Ecto neural progenitor cell (in vitro differentiated cells): Measurements from ENCODE around the gene TMEM229A.
"Not testable (repeated sequence)": the region's sequence is repeated elsewhere in the genome, so short reads cannot be mapped to it uniquely, and the experiment has no call there.

ENCODE experiments used
- DNase-seq: peaks from one replicate; pipeline ENCODE4 v3.0.0-alpha.2; 2018; ENCODE audit warnings: low spot score

Gene TMEM229A

DNA sequence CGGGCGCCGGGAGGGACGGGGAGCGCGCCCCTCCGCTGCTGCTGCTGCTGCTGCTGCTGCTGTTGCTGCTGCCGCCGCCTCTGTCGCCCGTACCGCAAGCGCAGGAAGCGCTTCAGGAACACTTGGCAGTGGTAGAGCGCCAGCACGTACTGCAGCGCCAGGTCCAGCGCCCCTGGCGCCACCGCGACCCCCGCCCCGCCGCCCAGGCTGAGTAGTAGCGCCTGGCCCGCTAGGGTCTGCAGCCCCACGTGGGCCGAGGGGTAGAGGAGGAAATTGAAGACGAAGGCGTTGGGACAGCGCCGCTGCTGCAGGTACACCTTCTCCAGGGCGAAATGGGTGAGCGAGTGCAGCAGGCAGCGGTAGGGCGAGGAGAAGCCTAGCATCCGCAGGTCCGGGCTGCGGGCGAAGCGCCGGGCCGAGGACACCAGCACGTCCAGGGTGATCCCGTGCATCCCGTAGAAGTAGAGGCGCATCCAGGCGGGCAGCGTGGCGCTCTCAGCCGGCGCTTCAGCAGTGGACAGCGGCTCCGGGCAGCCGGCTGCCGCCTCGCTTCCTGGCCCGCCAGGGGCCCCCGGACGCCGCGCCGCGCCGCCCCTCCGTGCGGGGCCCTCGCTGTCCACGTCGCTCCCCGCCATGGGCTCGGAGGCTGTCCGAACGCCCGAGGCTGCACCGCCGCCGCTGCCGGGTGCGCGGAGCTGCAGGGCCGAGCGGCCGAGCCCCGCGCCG lies at the start of gene TMEM229A:
TSS of gene TMEM229A (minus strand) at position 699 of the 726 bp plus-strand sequence. CDS start at position 635, 64 bp downstream.
- peak; percentile 81 for DNase-seq

- DNase-seq, result not testable (repeated sequence)
Measured at GRCh38 chr7:124082234-124082633, 49.4 kb upstream of the TMEM229A start.

DNA sequence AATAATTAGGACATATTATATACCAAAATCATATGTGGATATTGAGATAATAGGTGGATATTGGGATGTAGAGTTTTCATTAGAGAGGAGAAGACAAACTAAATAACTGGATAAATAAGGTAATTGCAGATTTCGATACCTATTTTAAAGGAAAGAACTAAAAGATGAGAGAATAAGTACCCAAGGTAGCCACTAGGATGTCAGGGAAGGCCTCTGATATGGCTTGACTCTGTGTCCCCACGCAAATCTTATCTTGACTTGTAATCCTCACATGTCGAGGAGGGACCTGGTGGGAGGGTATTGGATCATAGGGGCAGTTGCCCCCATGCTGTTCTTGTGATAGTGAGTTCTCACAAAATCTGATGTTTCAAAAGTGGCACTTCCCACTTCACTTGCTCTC lies 44.7 kb upstream of the TMEM229A start:
- DNase-seq, result no peak

- DNase-seq, result no peak
Measured at GRCh38 chr7:124076841-124077240, 44.0 kb upstream of the TMEM229A start.

DNA sequence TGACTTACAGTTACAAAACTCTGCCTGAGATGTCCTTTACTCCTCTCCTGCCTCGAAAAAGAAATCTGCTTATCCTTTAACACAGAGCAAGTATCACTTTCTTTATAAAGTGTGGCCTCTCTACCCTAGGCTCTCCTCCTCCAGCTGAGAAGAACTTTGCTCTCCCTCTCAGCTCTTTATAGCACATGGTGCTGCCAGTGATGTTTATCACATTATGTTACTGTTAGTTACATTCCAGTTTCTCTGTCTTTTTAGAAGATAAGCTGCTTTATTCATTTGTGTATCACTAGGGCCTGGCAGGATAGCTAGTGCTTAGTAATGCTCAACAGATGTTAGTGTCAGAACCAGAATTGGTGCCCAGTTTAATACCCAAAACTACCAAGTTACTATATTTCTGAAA lies 41.1 kb upstream of the TMEM229A start:
- no peak for DNase-seq

- no peak for DNase-seq
Measured at GRCh38 chr7:124073310-124073645, 40.4 kb upstream of the TMEM229A start.

- no peak for DNase-seq
Measured at GRCh38 chr7:124072603-124073309, 39.9 kb upstream of the TMEM229A start.

- DNase-seq, result no peak
Measured at GRCh38 chr7:124071843-124072242, 39.0 kb upstream of the TMEM229A start.

DNA sequence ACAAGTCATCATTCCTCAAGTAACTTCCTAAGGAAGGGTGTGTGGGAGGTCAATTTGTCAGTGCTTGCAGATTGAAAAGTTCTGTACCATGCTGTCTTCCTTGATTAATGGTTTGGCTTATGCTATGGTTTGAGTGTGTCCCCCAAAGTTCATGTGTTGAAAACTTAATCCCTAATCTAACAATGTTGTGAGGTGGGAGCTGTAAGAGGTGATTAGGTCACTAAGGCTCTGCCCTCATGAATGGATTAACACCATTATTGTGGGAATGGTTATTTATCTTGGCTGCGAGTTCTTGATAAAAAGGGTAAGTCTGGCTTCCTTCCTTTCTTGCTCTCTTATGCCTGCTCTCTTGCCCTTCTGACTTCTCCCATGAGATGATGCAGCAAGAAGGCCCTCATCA lies 29.3 kb upstream of the TMEM229A start:
- DNase-seq, result no peak

DNA sequence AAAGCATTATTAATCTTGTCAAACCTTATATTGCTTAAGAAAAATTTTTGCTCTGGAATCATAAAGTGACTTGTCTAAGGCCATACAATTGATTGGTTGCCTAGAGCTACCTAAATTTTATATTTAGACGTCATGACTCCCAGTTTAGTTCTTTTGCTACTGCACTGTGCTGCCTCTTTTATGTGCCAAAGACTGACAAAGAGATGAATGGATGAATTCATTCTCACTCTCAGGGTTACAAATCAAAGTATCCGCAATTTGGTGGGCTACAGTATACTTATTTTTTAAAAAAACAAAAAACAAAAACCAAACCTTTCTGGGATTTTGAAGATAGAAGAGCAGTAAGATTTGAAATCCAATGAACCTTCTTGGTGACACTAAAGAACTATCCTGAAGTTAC lies 27.7 kb upstream of the TMEM229A start:
- no peak for DNase-seq

DNA sequence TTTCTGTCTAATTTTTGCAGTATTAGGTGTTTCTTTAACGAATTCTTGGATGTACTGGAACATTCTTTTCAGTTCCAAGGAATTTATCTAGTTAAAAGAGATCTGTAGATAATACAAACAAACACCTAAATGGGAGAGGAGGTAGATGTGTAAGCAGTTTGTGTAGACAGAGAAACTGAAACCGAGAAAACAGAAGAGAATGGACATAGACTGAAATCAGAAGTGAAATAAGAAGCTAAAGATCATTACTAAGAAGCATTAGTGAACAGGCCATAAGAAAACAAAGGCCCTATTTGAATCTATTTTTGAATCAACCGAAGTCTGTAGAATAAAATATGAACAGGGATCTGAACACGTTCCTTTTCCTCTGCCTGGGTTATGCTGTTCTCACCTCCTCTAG lies 26.5 kb upstream of the TMEM229A start:
- no peak for DNase-seq

DNA sequence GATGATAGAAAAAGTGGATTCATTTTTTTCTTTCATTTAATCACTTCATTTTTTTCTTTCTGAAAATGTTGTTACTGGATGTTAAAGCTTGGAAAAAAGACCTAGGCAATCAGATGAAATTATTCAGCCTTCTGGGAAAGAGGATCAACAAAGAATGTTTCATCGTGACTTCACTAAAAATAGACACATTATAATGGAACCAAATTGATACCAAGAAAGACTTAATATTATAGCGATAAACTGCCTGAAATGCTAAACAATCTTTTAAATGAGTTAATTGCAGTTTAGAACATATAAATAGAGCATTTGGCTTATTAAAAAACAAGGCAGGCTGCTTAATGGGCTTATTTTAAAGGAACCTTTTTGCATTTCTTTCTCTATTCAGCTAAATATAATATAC lies 25.6 kb upstream of the TMEM229A start:
- DNase-seq, result no peak

DNA sequence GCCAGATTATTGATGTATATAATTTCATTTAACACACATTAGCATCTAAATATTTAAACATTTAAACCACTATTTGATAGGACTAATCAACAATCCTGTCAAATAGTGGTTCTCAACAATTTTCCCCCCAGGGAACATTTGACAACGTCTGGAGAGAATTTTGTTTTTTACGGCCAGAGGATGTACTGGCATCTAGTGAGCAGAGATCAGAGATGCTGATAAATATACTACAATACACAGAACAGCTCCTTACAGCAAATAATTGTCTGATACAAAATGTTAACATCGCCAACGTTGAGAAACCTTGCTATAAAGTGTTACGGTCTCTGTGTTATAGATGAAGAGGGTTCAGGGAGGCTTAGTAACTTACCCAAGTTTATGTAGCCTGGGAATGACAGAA lies 25.0 kb upstream of the TMEM229A start:
- DNase-seq, result no peak

DNA sequence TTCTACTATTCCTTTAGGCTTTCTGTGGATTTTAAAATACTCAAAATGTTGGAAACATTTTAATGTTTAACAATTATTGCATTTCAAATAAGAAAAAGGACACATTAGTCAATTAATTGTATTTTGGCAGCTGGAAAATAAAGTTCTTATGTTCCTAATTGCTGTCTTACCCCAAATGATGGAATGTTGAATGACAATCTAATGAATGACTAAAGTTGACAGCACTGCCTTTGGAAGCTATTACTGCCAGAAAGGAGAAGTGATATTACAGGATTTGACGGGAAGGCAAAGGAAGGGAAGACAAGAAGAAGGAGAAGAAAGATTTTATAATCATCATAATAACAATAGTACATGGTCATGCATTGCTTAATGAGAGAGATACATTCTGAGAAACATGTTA lies 23.4 kb upstream of the TMEM229A start:
- no peak for DNase-seq

DNA sequence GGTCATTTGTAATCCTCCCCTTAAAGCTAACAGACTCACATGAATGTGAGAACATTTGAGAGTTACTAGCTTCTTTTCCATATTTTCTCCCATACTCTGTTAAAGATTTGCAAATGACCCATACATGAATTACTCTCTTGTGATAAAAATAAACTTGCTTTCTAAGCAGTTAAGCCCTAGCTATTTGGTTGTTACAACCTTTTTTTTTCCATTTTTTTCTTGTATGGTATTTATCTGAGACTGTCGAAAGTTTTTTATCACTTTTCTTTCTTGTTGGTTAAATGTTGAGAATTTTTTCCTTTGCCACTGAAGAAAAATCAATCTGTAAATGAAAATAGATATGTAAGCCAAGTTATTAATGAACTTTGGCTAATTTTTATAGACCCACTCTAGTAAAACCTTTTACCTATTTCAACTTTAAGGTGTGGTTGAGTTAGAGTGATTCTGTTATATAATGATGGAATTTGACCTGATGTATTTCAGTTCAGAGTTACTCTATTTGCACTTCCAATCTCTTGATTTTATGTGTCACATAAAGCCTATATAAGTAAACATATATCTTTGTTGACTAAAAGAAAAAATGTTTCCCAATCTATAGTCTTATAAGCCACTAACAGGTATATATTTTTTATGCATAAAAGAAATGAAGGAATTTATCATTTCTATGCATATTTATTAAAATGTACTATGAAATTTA lies 19.0 kb upstream of the TMEM229A start:
- DNase-seq, result no peak

DNA sequence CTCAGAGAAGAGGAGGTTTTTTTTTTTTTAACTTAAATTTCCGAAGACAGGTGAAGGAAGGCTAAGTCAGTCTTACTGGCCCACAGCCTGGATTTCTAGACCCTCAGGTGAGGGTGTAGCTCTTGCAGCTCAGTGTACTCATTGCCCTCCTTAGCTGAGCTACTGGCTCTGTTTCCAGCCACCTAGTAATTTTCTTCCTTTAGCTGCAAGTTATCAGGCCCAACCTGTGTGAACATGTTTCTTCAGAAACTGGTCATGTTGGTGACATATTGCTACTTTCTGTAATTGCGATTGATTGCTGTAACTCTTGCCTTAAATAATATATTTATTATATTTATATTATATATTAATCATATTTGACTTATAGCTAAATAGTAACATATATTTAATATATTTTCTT lies 10.0 kb upstream of the TMEM229A start:
- DNase-seq, result no peak

- no peak for DNase-seq
Measured at GRCh38 chr7:124041439-124041838, 8.6 kb upstream of the TMEM229A start.

DNA sequence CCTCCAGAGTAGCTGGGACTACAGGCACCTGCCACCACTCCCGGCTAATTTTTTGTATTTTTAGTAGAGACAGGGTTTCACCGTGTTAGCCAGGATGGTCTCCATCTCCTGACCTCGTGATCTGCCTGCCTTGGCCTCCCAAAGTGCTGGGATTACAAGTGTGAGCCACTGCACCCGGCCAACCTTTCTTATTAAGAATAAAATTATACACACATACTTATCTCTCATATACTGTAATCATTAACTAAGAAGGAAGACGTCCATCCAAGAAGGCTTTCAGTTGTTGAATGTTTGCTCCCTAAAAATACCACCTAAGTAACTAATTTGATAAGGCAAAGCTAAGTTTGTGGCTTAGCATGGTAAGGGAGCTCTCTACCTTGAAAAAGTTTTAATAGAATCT lies 5.0 kb upstream of the TMEM229A start:
- DNase-seq, result not testable (repeated sequence)

DNA sequence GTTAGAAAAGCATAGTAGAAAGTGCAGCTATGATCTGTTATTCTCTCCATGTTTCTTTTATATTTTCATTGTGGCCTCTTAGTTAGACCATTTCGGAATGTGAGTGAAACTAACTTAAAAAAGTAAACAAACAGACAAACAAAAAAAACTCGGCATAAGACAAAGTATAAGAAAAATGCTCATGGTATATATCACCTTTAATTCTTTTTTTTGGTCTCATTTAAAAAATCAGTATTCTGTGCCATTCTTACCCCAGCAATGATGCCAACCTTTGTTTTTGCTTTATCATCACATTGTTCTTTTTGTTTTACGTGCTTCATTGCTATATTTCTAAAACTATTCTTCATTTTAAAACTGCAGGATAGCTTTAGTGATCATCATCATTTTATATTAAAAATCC lies 2.8 kb upstream of the TMEM229A start:
- DNase-seq, result no peak

- DNase-seq, result no peak
Measured at GRCh38 chr7:124034754-124035100, 1.9 kb upstream of the TMEM229A start.

DNA sequence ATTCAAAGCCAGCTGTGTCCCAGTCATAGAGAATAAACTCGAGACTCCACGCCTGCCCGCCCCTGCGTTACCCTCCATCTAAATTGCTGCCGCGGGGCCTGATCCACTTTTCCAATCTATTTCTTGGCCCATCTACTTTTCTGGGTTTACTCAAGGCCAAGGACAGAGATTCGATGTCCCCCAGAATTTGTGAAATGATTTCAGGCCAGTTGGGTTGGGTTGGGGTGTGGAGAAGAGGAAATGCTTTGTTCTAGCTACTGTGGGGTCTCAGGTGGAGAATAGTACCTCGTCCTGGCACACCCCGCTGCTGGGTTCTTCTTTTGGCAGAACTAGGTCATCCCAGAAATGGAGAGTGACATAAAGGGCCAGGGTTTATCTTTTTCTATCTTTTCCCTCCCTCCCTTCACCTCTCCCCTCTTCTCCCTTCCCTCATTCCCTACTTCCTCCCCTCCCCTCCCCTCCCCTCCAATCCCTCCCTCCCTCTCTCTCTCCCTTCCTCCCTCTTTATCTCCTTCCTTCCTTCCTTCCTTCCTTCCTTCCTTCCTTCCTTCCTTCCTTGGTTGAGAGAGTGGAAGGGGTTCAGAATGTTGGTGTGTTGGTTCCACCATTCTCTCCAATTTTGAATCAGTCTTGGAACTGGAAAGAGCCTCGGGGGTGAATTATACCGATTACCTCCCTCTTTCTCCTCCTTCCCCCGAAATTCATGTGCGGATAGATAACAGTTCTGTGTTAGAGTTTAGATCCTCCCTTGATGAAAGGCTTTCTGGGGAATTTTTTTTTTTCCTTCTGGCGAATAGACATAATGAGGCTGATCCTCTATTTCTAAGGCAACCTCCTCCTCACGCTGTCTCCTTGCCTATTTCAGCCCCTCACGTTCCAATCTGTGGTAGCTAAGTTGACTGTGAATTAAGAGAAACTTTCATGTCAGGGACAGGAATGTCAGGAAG lies 1.2 kb upstream of the TMEM229A start:
- no peak for DNase-seq

- peak; percentile 75 for DNase-seq
Measured at GRCh38 chr7:124033095-124033806, 384 bp upstream of the TMEM229A start.
